CD4-positive, alpha-beta T cell treated with Interleukin-17A for 4 hours (primary cell): ENCODE measurements around the gene ATXN1.
"Not testable (repeated sequence)": the region's sequence is repeated elsewhere in the genome, so short reads cannot be mapped to it uniquely, and the experiment has no call there.

Experiments used
- DNase-seq: peaks from one replicate; pipeline ENCODE4 v3.0.0-alpha.2; 2020; ENCODE audit warnings: mixed read lengths

Gene ATXN1

GRCh38 chr6:16760516-16761470 lies at the start of gene ATXN1:
ATXN1 (minus strand) TSS chr6:16761460.
- peak; percentile 59 for DNase-seq

GRCh38 chr6:16810411-16810810 lies 49.2 kb upstream of the ATXN1 start:
- no peak for DNase-seq

- DNase-seq = no peak
These were observed 48.6 kb upstream of the ATXN1 start for GRCh38 chr6:16809753-16810358.

GRCh38 chr6:16807956-16808355 lies 46.7 kb upstream of the ATXN1 start:
- no peak for DNase-seq

GRCh38 chr6:16806363-16806762 lies 45.1 kb upstream of the ATXN1 start:
- DNase-seq = no peak

GRCh38 chr6:16805243-16805950 lies 44.1 kb upstream of the ATXN1 start:
- no peak for DNase-seq

- DNase-seq = no peak
These were observed 43.4 kb upstream of the ATXN1 start for GRCh38 chr6:16804546-16805242.

GRCh38 chr6:16803294-16804200 lies 42.3 kb upstream of the ATXN1 start:
- no peak for DNase-seq

- no peak for DNase-seq
These were observed 40.8 kb upstream of the ATXN1 start for GRCh38 chr6:16802071-16802470.

- DNase-seq = no peak
These were observed 39.7 kb upstream of the ATXN1 start for GRCh38 chr6:16800942-16801341.

GRCh38 chr6:16800341-16800740 lies 39.1 kb upstream of the ATXN1 start:
- no peak for DNase-seq

- no peak for DNase-seq
These were observed 38.3 kb upstream of the ATXN1 start for GRCh38 chr6:16799279-16800193.

GRCh38 chr6:16793828-16794412 lies 32.7 kb upstream of the ATXN1 start:
- DNase-seq = no peak

GRCh38 chr6:16789329-16790038 lies 28.2 kb upstream of the ATXN1 start:
- no peak for DNase-seq

- DNase-seq = no peak
These were observed 25.9 kb upstream of the ATXN1 start for GRCh38 chr6:16787128-16787682.

- no peak for DNase-seq
These were observed 24.2 kb upstream of the ATXN1 start for GRCh38 chr6:16785496-16785895.

- not testable (repeated sequence) for DNase-seq
These were observed 23.7 kb upstream of the ATXN1 start for GRCh38 chr6:16784957-16785356.

- DNase-seq = no peak
These were observed 22.8 kb upstream of the ATXN1 start for GRCh38 chr6:16783952-16784565.

- no peak for DNase-seq
These were observed 22.2 kb upstream of the ATXN1 start for GRCh38 chr6:16783509-16783908.
